GM12872 (cell line): ENCODE measurements around the gene AEN.

Source experiments
- TF ChIP-seq, protein P1 (sequence below): IDR thresholded peaks from 3 replicates; pipeline ENCODE4 v1.5.1; 2011; ENCODE audit warnings: low read depth, mild to moderate bottlenecking, low read length, moderate library complexity; ENCODE audit not compliant: insufficient read depth

Gene AEN

DNA sequence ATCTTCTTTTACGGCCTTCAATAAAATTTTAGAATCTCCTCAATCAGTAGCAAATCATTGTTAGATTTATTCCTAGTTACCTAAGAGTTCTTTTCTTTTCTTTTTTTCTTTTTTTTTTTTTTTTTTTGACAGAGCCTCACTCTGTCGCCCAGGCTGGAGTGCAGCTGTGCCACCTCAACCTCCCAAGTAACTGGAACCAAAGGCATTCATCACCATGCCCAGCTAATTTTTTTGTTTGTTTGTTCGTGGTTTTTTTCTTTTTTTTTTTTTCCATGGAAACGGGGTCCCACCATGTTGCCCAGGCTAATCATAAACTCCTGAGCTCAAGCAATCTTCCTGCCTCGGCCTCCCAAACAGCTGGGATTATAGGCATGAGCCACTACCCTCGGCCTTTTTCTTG, 30.4 kb upstream of the AEN start:
- TF ChIP-seq, protein P1, sequence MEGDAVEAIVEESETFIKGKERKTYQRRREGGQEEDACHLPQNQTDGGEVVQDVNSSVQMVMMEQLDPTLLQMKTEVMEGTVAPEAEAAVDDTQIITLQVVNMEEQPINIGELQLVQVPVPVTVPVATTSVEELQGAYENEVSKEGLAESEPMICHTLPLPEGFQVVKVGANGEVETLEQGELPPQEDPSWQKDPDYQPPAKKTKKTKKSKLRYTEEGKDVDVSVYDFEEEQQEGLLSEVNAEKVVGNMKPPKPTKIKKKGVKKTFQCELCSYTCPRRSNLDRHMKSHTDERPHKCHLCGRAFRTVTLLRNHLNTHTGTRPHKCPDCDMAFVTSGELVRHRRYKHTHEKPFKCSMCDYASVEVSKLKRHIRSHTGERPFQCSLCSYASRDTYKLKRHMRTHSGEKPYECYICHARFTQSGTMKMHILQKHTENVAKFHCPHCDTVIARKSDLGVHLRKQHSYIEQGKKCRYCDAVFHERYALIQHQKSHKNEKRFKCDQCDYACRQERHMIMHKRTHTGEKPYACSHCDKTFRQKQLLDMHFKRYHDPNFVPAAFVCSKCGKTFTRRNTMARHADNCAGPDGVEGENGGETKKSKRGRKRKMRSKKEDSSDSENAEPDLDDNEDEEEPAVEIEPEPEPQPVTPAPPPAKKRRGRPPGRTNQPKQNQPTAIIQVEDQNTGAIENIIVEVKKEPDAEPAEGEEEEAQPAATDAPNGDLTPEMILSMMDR: no peak

DNA sequence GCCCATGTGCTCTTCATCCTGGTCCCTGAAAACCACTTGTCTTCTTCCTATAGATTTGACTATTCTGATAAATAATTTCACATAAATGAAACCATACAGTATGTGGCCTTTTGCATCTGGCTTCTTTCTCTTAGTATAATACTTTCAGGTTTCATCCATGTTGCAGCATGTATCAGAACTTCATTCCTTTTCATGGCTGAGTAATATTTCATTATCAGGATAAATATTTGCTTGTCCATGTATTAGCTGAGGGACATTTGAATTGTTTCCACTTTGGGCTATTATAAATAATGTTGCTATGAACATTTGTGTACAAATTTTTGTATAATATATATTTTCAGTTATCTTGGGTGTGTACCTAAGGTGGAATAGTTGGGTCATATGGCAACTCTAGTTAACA, 29.8 kb upstream of the AEN start:
- TF ChIP-seq, protein P1: no peak

DNA sequence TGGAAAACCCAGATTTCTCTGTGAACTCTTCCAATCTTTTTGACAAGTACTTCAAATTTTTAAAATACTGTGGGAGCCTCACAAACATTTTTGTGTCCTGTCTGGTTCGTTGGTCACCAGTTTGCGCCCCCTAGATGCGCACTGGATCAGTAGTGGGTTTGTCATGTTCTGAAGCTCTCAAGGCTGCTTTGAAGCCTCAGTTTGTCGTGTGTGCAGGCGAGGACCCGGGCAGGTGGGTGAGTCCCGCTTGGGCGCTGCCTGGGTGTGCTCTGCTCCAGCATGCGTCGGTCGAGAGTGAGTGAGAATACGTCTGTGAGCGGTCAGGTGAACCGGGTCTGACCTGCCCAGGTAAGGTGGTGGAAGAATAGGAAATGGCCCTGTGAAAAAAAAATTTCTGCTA, 17.3 kb upstream of the AEN start:
- TF ChIP-seq, protein P1: no peak

DNA sequence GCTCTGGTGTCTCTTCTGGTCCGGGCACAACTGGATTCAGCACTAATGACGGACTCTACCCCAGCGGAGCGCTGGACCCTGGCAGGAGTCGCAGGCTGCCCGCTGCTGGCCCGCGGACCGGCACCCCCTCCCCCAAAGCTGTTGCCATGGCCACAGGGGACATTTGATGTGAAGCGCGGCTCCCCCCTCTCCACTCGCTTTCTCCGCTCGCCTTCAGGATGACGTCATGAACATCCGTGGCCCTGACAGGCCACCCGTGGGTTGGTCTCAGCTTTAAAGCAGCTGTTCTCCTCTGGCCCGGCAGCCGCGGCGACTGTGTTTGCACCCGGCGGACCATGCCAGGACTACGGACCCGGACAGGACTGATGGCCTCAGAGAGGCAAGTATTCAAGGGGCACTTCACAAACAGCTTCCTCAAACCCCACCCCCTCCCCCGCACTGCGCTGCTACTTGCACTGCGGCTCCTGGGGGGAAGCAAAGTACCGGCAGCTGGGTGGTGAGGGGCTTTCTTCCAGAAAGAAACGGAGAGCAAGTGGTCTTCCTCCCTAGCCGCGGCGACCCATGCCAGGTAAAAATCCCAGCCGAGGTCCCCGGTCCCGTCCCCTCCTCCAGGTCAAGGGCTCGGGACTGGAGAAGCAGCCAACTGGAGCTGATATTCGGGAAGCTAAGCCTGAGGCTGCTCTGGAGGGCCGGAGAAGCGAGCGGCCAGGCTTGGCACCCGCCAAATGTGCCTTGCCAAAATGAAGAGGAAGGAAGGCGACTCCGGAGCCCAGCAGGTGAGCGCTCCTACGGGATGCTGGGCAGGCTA, 16.6 kb upstream of the AEN start:
- TF ChIP-seq, protein P1: no peak

DNA sequence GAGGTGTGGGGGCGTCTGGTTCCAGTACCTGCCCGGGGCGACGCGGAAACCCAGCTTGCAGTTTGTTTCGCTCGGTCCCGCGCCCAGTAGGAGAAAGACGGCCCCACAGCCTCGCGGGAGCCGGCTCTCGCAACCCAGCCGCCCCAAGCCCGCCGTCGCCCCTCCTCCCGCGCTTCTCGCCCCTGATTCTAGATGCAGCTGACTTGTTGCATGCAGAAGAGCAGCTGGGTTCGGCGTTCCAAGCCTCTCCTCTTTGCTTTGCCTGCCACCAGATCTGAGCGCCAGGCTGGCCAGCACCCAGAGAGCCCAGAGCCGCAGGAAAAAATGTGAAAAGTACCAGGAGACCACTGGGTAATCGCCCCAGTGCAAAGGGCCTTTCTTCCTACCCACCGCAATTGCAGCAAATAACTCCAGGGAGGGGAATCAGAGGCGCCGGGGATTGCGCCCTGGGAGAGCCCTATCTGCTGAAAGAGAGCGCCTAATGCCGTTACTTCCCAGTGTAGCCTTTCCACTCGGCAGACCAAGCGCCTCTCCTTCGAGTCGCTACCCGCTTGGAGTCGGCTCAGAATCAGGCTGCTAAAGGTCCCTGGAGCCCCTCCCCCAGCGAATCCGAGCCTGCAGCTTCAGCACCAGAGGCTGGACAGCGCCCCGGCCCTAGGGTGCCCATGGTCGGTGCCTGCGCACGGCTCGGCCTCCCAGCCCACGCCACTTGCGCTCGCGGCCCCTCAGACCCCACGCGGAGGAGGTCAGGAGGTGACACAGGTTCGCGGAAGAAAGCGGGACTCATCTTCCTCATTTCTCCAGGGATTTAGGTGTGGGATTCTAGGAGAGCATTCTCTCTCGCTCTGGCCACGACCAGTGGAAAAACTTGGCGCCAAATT, 15.7 kb upstream of the AEN start:
- TF ChIP-seq, protein P1: no peak

DNA sequence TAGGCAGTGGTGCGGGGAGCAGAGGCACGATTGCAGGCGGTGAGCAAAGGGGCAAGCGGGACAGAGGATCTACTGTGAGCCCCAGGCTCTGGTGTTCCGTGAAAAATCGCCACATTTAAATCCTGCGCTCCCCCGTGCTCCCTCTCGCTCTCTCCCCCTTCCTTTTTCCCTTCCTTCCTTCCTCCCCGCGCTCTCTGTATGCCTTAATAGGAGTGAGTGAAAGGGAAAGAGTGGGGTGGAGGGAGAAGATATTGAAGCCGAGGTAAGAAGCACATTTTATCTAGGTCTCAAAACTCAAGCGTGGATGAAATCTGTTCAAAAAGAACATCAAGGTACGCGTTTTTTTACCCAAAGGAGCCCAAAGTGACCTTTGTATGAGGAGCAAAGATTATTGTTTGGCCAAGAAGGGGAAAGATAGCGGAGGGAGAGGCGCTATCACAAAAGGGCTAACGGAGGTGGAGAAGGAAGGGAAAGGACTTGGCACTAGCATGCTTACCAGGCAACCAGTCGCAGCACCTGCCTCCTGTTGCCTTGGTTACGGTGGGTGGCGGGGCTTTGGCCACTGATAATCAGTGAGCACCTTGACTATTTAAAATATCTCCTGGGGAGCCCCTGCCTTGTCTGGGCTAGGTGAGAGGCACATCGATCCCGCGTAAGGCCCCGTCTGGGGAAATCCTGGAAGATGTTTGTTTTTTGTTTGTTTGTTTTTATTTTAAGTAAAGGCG, 14.9 kb upstream of the AEN start:
- TF ChIP-seq, protein P1: no peak

DNA sequence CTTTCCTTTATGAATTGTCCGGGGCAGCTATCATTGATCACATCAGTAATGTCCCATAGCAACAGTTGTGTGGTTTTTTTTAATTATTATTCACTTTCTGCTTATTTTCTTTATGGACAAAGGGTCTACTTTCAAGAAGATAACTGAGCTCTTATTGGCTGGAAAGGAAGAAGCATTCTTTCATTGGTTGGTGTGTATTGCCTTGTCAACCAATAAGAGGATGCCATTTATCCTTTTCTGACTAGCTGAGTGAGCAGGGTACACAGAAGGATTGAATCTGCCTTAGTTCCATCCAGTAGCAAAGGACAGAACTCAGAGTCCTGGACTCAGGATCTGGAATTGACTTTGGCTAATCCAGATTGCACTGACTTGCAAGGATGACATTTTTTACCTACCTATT, 13.2 kb upstream of the AEN start:
- TF ChIP-seq, protein P1: no peak
